Stimulated activated CD4-positive, alpha-beta T cell treated with anti-CD3 and anti-CD28 coated beads, Interleukin-1b, Interleukin-23, amount 100 ng/mL, for 24 hours (primary cell): ENCODE measurements around the gene CPEB1.
A peak's percentile ranks its signal among the peaks of the same experiment; 100 is the strongest.

Experiments
- DNase-seq, 4 experiments: peaks; one replicate each; pipeline ENCODE4 v3.0.0-alpha.2; 2020; ENCODE audit warnings: low read depth in 4 of 4, low spot score in 1 of 4

The CPEB1 gene

GRCh38 chr15:82647045-82647834 lies at the start of gene CPEB1:
TSS of gene CPEB1 (minus strand) at chr15:82647363. CDS start at chr15:82628459, 18,904 bp downstream.
- DNase-seq, result peak in 2 of 4 experiments; percentile 7 to 15

GRCh38 chr15:82692171-82692570 lies 45.0 kb upstream of the CPEB1 start:
- no peak for DNase-seq

- no peak for DNase-seq
These were observed 42.0 kb upstream of the CPEB1 start for GRCh38 chr15:82689147-82689546.

- no peak for DNase-seq
These were observed 41.5 kb upstream of the CPEB1 start for GRCh38 chr15:82688691-82689090.

GRCh38 chr15:82681371-82681770 lies 34.2 kb upstream of the CPEB1 start:
- DNase-seq, result no peak

- DNase-seq, result peak; percentile 30 to 67 (median 60)
These were observed 33.3 kb upstream of the CPEB1 start for GRCh38 chr15:82680200-82681102.

GRCh38 chr15:82679626-82680199 lies 32.5 kb upstream of the CPEB1 start:
- no peak for DNase-seq

- no peak for DNase-seq
These were observed 30.7 kb upstream of the CPEB1 start for GRCh38 chr15:82677720-82678323.

- no peak for DNase-seq
These were observed 27.7 kb upstream of the CPEB1 start for GRCh38 chr15:82674873-82675272.

GRCh38 chr15:82670699-82671098 lies 23.5 kb upstream of the CPEB1 start:
- DNase-seq, result no peak

GRCh38 chr15:82666606-82667005 lies 19.4 kb upstream of the CPEB1 start:
- DNase-seq, result no peak

GRCh38 chr15:82664021-82664420 lies 16.9 kb upstream of the CPEB1 start:
- DNase-seq, result no peak

GRCh38 chr15:82663186-82663600 lies 16.0 kb upstream of the CPEB1 start:
- peak in 1 of 4 experiments; percentile 19 for DNase-seq

- DNase-seq, result no peak
These were observed 15.5 kb upstream of the CPEB1 start for GRCh38 chr15:82662641-82663040.

GRCh38 chr15:82660378-82660777 lies 13.2 kb upstream of the CPEB1 start:
- DNase-seq, result no peak

- no peak for DNase-seq
These were observed 9.6 kb upstream of the CPEB1 start for GRCh38 chr15:82656641-82657266.

- no peak for DNase-seq
These were observed 8.4 kb upstream of the CPEB1 start for GRCh38 chr15:82655606-82656005.

- DNase-seq, result no peak
These were observed 6.5 kb upstream of the CPEB1 start for GRCh38 chr15:82653483-82654168.

- DNase-seq, result no peak
These were observed 4.5 kb upstream of the CPEB1 start for GRCh38 chr15:82651708-82652107.

GRCh38 chr15:82650046-82650670 lies 3.0 kb upstream of the CPEB1 start:
- DNase-seq, result no peak
